Left colon (tissue), 2 donors: ENCODE measurements around the gene SFXN1. TPM values are rescaled to one million over a fixed set of nuclear protein-coding genes. Genes with fewer than 3 reads are reported as not detected.

ENCODE experiments used
- ATAC-seq: fragments of 200-7000 bp; cut with Tn5 transposase; one replicate; pipeline ENCODE4 v1.9.1; 2020; ENCODE audit warnings: mild to moderate bottlenecking, moderate library complexity
- DNase-seq, 2 donors: peaks; one replicate each; pipeline ENCODE4 v3.0.0-alpha.2; 2020
- intact Hi-C, 2 donors: fragments of 100-400 bp; cut with DNase I in 1 of 2; cut with micrococcal nuclease in 1 of 2; formaldehyde crosslinking; loops; one replicate each; pipeline versions ENCODE4 v1.11.2 to v1.14.0; 2022; cut with DNase I, micrococcal nuclease
- total RNA-seq, 2 donors: library from RNA; stranded (reverse); fragmentation: NEBNext Ultra II Directional; extraction: Animal tissue kit (Norgen Biotek cat#: 25700); gene quantifications; one replicate each; pipeline ENCODE4 v1.2.1, GENCODE V29; 2021
- donor health status: DM: no; HTN: no; CAD: no.
- donor health status: DM: yes; HTN: yes; CAD: no.

Gene SFXN1
- total RNA-seq, 2 donors from 2014 or later = 82.8 to 113 TPM

- intact Hi-C loops = no loop called here
- no peak for ATAC-seq
- no peak for DNase-seq
These were observed 76.9 kb downstream of the SFXN1 start for GRCh38 chr5:175555168-175555785.

- intact Hi-C loops = no loop called here
- DNase-seq (no peak), ATAC-seq (no peak)
These were observed 78.4 kb downstream of the SFXN1 start for GRCh38 chr5:175556794-175557193.

GRCh38 chr5:175557778-175558177, 79.4 kb downstream of the SFXN1 start:
- intact Hi-C loops = no loop called here
- ATAC-seq = no peak
- no peak for DNase-seq

GRCh38 chr5:175558801-175559480, 80.6 kb downstream of the SFXN1 start:
- intact Hi-C loops = no loop called here
- DNase-seq = no peak

GRCh38 chr5:175560011-175560410, 81.7 kb downstream of the SFXN1 start:
- ATAC-seq (no peak), DNase-seq (no peak)

More at GRCh38 chr5:175558801-175559480, 80.6 kb downstream of the SFXN1 start:
- ATAC-seq = no peak

GRCh38 chr5:175561085-175561484, 82.7 kb downstream of the SFXN1 start:
- DNase-seq (no peak), ATAC-seq (no peak)
- intact Hi-C loops = no loop called here

More at GRCh38 chr5:175560011-175560410, 81.7 kb downstream of the SFXN1 start:
- intact Hi-C loops = no loop called here

GRCh38 chr5:175564716-175565115, 86.4 kb downstream of the SFXN1 start:
- no peak for DNase-seq
- intact Hi-C loops = no loop called here
- ATAC-seq = no peak

- ATAC-seq (no peak), DNase-seq (no peak)
- intact Hi-C loops = no loop called here
These were observed 88.3 kb downstream of the SFXN1 start for GRCh38 chr5:175566697-175567096.

- DNase-seq (no peak), ATAC-seq (no peak)
- intact Hi-C loops = no loop called here
These were observed 89.6 kb downstream of the SFXN1 start for GRCh38 chr5:175567954-175568353.

- DNase-seq (no peak), ATAC-seq (no peak)
- intact Hi-C loops = no loop called here
These were observed 91.3 kb downstream of the SFXN1 start for GRCh38 chr5:175569701-175570100.

- intact Hi-C loops = no loop called here
- ATAC-seq = peak; percentile 93
- no peak for DNase-seq
These were observed 94.5 kb downstream of the SFXN1 start for GRCh38 chr5:175572886-175573285.

- DNase-seq (peak in 1 of 2 donors; percentile 11), ATAC-seq (peak; percentile 87)
- intact Hi-C loops = no loop called here
These were observed 95.3 kb downstream of the SFXN1 start for GRCh38 chr5:175573493-175574269.

GRCh38 chr5:175575301-175575700, 96.9 kb downstream of the SFXN1 start:
- ATAC-seq (no peak), DNase-seq (no peak)
- intact Hi-C loops = no loop called here

GRCh38 chr5:175576096-175576495, 97.7 kb downstream of the SFXN1 start:
- intact Hi-C loops = no loop called here
- ATAC-seq (no peak), DNase-seq (no peak)

- no peak for ATAC-seq
- intact Hi-C loops = no loop called here
- no peak for DNase-seq
These were observed 98.2 kb downstream of the SFXN1 start for GRCh38 chr5:175576591-175576990.

Other genes with a start within 250 kb of the SFXN1 start
- gene DRD1, start 34.4 kb upstream of the SFXN1 start, total RNA-seq = under 1 TPM; 0.09 to 0.17 TPM
- gene HRH2, start 179.5 kb downstream of the SFXN1 start, total RNA-seq = under 1 TPM; 0.34 to 0.84 TPM